ENCODE results near the gene AUTS2.
A peak's percentile ranks its signal among the peaks of the same experiment; 100 is the strongest.

The AUTS2 gene

DNA sequence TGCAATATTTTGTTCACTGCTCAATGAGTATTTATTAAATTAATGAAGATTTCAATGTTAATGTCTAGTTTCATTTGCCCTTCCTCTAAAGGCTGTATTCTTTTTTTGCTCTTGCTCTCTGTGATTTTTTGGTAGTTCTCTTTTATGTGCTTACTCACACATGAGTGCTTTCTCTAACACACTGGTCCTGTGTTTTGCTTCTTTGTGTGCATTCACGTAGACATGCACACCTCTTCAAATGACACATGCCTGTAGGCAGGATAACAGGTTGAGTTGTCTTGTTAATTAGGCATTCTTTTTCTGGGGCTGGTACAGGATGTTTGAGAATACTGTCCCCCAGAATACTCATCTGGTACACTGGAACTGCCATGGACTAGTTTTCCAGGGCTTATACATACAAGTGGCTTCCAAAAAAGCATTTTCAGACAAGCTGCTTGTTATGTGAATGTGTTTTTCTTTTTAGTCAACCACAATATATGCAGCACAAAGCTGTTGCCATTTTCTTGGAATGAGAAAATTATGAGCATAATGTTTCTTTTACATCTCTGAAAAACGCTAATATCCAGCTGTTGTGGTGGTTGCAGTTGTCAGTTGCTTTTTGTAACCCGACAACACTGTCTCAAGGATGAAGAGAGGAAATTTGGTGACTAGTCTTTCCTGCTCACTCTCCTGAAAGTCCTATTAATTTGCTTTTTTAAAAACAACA is 416.4 kb downstream of the AUTS2 start:
- CTCF ChIA-PET, result interaction anchor here (0.8 to 1.2 kb wide), 2 partner anchors 26 to 82 kb away, joined by 3 to 4 read pairs; no protein-coding TSS in a partner anchor
- Histone ChIP-seq H3K4me1 (ENCODE audit: control insufficient read depth, insufficient read depth, low read length) (peaks cover 25% of the 10 kb centered on the region), H3K27ac (ENCODE audit: extremely low read depth, low read depth, low read length) (no peak overlapping the region), H3K4me3 (ENCODE audit: low read depth, low read length) (no peak overlapping the region), H3K9me3 (ENCODE audit: control insufficient read depth, insufficient read depth, low read depth, low read length) (no peaks in the 10 kb centered on the region), H3K36me3 (ENCODE audit: control insufficient read depth in 2 of 2, insufficient read depth in 1 of 2, low read length in 2 of 2) (no peaks in the 10 kb centered on the region)
- POLR2A ChIA-PET, result no interaction called here
- TF ChIP-seq ZFP69B (tag by site-specific recombination; IDR thresholded peaks at IDR 0.05), result no peak
- TF ChIP-seq ZNF830 (tag by site-specific recombination; IDR thresholded peaks at IDR 0.05; ENCODE audit: low read depth), result no peak
- no peak for TF ChIP-seq ZNF140 (tag by site-specific recombination; IDR thresholded peaks at IDR 0.05)
- TF ChIP-seq ZNF311 (tag by site-specific recombination; IDR thresholded peaks at IDR 0.05; ENCODE audit: borderline replicate concordance), result no peak
- no peak for TF ChIP-seq ZNF544 (tag by site-specific recombination; IDR thresholded peaks at IDR 0.05)
- no peak for TF ChIP-seq ZNF214 (tag by site-specific recombination; IDR thresholded peaks at IDR 0.05; ENCODE audit: borderline replicate concordance)

DNA sequence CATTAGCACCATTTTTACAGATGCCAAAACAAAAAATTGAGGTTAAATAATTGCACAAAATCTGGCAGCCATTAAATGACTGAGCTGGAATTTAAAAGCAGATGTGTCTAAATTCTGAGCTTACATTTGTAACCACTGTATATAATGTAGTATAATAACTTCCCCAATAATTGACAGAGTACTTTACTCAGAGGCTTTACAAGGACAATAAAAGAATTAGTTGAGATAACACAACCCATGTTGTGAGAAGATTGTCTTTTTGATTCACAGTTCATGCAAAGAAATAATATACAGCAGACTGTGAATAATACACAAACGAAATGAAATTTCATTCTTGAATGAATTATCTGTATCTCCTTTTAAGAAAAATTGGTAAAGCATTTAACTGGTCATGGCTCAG is 417.1 kb downstream of the AUTS2 start:
- ChIA-PET CTCF (interaction anchor here (0.7 to 0.8 kb wide), 2 partner anchors 83 to 588 kb away, joined by 3 to 4 read pairs; no protein-coding TSS in a partner anchor), POLR2A (no interaction called here)
- Histone ChIP-seq H3K27ac (ENCODE audit: extremely low read depth, low read depth, low read length) (no peak overlapping the region), H3K36me3 (ENCODE audit: control insufficient read depth in 2 of 2, insufficient read depth in 1 of 2, low read length in 2 of 2) (no peaks in the 10 kb centered on the region), H3K9me3 (ENCODE audit: control insufficient read depth, insufficient read depth, low read depth, low read length) (no peaks in the 10 kb centered on the region), H3K4me3 (ENCODE audit: low read depth, low read length) (no peak overlapping the region), H3K4me1 (ENCODE audit: control insufficient read depth, insufficient read depth, low read length) (peaks cover 25% of the 10 kb centered on the region)
- TF ChIP-seq, protein P1, sequence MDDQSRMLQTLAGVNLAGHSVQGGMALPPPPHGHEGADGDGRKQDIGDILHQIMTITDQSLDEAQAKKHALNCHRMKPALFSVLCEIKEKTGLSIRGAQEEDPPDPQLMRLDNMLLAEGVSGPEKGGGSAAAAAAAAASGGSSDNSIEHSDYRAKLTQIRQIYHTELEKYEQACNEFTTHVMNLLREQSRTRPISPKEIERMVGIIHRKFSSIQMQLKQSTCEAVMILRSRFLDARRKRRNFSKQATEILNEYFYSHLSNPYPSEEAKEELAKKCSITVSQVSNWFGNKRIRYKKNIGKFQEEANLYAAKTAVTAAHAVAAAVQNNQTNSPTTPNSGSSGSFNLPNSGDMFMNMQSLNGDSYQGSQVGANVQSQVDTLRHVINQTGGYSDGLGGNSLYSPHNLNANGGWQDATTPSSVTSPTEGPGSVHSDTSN (CRISPR knock-in tag; IDR thresholded peaks at IDR 0.05), result no peak
- TF ChIP-seq ZNF571 (tag by site-specific recombination; IDR thresholded peaks at IDR 0.05) (no peak), ZNF843 (tag by site-specific recombination; IDR thresholded peaks at IDR 0.05) (0 out of 2 replicates have a peak, but pooled peaks have one; percentile 23), ZNF837 (tag by site-specific recombination; IDR thresholded peaks at IDR 0.05) (no peak), FEZF1 (tag by site-specific recombination; IDR thresholded peaks at IDR 0.05) (peak; percentile 83)
- TF ChIP-seq, protein P2, sequence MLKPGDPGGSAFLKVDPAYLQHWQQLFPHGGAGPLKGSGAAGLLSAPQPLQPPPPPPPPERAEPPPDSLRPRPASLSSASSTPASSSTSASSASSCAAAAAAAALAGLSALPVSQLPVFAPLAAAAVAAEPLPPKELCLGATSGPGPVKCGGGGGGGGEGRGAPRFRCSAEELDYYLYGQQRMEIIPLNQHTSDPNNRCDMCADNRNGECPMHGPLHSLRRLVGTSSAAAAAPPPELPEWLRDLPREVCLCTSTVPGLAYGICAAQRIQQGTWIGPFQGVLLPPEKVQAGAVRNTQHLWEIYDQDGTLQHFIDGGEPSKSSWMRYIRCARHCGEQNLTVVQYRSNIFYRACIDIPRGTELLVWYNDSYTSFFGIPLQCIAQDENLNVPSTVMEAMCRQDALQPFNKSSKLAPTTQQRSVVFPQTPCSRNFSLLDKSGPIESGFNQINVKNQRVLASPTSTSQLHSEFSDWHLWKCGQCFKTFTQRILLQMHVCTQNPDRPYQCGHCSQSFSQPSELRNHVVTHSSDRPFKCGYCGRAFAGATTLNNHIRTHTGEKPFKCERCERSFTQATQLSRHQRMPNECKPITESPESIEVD (tag by site-specific recombination; IDR thresholded peaks at IDR 0.05), result peak; percentile 65

DNA sequence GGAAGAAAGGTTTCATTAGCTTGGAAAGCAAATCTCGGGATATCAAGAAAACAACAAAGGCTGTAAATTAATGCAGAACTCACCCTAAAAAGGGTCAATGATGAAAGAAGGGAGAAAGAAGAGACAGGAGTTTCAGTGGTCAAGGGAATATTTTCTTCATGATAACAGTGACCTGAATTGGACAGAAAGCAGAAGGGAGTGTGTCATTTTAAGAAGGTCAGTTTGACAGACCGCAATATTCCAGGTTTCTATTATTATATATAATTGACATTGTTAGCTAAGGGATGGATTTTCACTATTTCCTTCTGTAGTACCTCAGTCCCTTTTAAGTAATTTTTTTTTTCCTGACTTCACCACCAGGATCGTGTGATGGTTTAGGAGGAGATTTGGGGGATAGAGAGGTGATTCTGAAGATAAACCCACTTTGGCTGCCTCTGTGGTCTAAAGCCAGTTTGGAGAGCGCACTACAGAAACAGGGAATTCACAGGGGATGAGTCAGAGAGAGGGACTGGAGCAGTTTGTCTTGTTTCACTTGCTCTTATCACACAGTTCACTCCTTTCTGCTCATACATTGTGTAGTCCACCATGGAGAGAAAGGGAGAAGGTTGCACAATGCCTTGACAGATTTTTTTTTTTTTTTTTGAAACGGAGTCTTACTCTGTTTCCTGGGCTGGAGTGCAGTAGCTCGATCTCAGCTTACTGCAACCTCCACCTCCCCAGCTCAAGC is 417.9 kb downstream of the AUTS2 start:
- Histone ChIP-seq H3K27ac (ENCODE audit: extremely low read depth, low read depth, low read length) (no peak overlapping the region), H3K4me1 (ENCODE audit: control insufficient read depth, insufficient read depth, low read length) (peaks cover 25% of the 10 kb centered on the region), H3K4me3 (ENCODE audit: low read depth, low read length) (no peak overlapping the region), H3K36me3 (ENCODE audit: control insufficient read depth in 2 of 2, insufficient read depth in 1 of 2, low read length in 2 of 2) (no peaks in the 10 kb centered on the region), H3K9me3 (ENCODE audit: control insufficient read depth, insufficient read depth, low read depth, low read length) (no peaks in the 10 kb centered on the region)
- POLR2A ChIA-PET, result interaction anchor here (0.6 to 0.7 kb wide), 2 partner anchors 63 to 68 kb away, joined by 3 to 4 read pairs; no protein-coding TSS in a partner anchor
- CTCF ChIA-PET, result interaction anchor here (0.7 kb wide), 1 partner anchor 588 kb away, joined by 3 read pairs; no protein-coding TSS in a partner anchor
- TF ChIP-seq, protein P3, sequence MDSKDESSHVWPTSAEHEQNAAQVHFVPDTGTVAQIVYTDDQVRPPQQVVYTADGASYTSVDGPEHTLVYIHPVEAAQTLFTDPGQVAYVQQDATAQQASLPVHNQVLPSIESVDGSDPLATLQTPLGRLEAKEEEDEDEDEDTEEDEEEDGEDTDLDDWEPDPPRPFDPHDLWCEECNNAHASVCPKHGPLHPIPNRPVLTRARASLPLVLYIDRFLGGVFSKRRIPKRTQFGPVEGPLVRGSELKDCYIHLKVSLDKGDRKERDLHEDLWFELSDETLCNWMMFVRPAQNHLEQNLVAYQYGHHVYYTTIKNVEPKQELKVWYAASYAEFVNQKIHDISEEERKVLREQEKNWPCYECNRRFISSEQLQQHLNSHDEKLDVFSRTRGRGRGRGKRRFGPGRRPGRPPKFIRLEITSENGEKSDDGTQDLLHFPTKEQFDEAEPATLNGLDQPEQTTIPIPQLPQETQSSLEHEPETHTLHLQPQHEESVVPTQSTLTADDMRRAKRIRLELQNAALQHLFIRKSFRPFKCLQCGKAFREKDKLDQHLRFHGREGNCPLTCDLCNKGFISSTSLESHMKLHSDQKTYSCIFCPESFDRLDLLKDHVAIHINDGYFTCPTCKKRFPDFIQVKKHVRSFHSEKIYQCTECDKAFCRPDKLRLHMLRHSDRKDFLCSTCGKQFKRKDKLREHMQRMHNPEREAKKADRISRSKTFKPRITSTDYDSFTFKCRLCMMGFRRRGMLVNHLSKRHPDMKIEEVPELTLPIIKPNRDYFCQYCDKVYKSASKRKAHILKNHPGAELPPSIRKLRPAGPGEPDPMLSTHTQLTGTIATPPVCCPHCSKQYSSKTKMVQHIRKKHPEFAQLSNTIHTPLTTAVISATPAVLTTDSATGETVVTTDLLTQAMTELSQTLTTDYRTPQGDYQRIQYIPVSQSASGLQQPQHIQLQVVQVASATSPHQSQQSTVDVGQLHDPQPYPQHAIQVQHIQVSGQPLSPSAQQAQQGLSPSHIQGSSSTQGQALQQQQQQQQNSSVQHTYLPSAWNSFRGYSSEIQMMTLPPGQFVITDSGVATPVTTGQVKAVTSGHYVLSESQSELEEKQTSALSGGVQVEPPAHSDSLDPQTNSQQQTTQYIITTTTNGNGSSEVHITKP (tag by site-specific recombination; IDR thresholded peaks at IDR 0.05), result peak; percentile 26; the same call in 1 of the 2 replicates
- TF ChIP-seq ZEB2 (tag by site-specific recombination; IDR thresholded peaks at IDR 0.05) (0 out of 2 replicates have a peak, but pooled peaks have one; percentile 14), TRIM28 (IDR thresholded peaks at IDR 0.05; ENCODE audit: borderline replicate concordance, low read length) (no peak), ZNF768 (tag by site-specific recombination; IDR thresholded peaks at IDR 0.05) (no peak), ZNF600 (tag by site-specific recombination; IDR thresholded peaks at IDR 0.05) (0 out of 2 replicates have a peak, but pooled peaks have one; percentile 32), IKZF3 (tag by site-specific recombination; IDR thresholded peaks at IDR 0.05) (no peak)
- TF ChIP-seq, protein P4, sequence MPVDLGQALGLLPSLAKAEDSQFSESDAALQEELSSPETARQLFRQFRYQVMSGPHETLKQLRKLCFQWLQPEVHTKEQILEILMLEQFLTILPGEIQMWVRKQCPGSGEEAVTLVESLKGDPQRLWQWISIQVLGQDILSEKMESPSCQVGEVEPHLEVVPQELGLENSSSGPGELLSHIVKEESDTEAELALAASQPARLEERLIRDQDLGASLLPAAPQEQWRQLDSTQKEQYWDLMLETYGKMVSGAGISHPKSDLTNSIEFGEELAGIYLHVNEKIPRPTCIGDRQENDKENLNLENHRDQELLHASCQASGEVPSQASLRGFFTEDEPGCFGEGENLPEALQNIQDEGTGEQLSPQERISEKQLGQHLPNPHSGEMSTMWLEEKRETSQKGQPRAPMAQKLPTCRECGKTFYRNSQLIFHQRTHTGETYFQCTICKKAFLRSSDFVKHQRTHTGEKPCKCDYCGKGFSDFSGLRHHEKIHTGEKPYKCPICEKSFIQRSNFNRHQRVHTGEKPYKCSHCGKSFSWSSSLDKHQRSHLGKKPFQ (tag by site-specific recombination; IDR thresholded peaks at IDR 0.05), result 0 out of 2 replicates have a peak, but pooled peaks have one; percentile 40
- TF ChIP-seq, protein P5, sequence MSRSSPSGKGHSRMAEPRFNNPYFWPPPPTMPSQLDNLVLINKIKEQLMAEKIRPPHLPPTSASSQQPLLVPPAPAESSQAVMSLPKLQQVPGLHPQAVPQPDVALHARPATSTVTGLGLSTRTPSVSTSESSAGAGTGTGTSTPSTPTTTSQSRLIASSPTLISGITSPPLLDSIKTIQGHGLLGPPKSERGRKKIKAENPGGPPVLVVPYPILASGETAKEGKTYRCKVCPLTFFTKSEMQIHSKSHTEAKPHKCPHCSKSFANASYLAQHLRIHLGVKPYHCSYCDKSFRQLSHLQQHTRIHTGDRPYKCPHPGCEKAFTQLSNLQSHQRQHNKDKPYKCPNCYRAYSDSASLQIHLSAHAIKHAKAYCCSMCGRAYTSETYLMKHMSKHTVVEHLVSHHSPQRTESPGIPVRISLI (tag by site-specific recombination; IDR thresholded peaks at IDR 0.05), result 0 out of 2 replicates have a peak, but pooled peaks have one; percentile 29
